Activated CD8-positive, alpha-beta memory T cell treated with anti-CD3 and anti-CD28 coated beads for 36 hours (primary cell): ENCODE data around the gene PRCD. TPM values are rescaled to one million over a fixed set of nuclear protein-coding genes. Genes with fewer than 3 reads are reported as not detected.
"Not testable (repeated sequence)": the region's sequence is repeated elsewhere in the genome, so short reads cannot be mapped to it uniquely, and the experiment has no call there.

Source experiments
- CTCF ChIA-PET: fragments of 350-600 bp; sonication (Branson Sonifier 250); formaldehyde crosslinking; loops from one replicate; lab custom pipeline; 2021; ENCODE audit warnings: antibody characterized with exemption; lab: Charles Lee
- POLR2A ChIA-PET: fragments of 350-600 bp; sonication (Branson Sonifier 250); formaldehyde crosslinking; loops from one replicate; lab custom pipeline; 2021; ENCODE audit warnings: antibody characterized with exemption; lab: Charles Lee
- total RNA-seq, 2 experiments: library from RNA; stranded (reverse); gene quantifications; one replicate each; pipeline ENCODE4 v1.2.3, GENCODE V29; 2021

The PRCD gene
- total RNA-seq, 2 experiments from 2014 or later = 0.08 TPM; not detected in 1

DNA sequence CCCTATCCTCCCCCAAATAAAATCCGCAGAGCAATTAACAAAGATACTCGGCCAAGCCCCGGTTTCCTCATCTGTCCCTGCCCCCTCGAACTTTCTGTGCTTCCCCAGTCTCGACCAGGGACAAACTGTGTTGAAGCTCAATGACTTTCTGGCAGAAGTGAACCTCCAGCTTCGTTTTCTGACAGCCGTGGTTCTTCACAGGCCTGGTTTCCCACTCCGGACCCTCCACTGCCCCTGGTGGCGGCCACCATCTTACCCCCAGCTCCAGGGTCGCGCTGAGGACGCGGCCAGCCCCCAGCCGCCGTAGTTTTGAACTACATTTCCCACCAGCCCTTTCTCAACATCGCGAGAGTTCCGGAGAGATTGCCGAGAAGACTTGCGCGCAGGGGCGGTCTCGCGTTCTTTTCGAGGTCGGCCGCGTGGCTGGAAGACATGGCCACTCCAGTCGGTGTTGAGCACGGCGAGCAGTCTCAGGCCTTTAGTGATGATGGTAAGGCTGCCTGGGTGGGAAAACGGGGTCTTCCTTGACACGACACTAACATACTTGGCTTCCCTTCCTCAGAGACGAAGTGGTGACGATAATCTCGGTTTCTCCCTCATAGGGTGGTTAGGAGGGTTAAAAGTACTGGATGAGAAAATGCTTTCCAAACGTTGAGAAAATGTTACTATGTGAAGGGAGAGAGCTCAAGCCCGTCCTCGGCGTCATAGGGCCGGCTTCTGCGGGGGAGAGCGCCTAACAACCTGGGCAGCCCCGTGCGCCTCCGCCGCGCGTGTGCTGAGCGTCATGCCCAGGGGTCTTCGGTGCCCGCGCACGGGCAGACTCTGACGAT, 17.7 kb downstream of the PRCD start:
- CTCF ChIA-PET = interaction anchor here (0.8 to 3.7 kb wide), 18 partner anchors 10 to 617 kb away, joined by 3 to 21 read pairs (median 4); partner anchors contain the start of genes FBF1 and ST6GALNAC2
- POLR2A ChIA-PET = interaction anchor here (0.7 to 2.2 kb wide), 12 partner anchors 9 to 173 kb away, joined by 3 to 11 read pairs (median 4); partner anchors contain the start of genes JMJD6, METTL23, SPHK1 and ST6GALNAC2

DNA sequence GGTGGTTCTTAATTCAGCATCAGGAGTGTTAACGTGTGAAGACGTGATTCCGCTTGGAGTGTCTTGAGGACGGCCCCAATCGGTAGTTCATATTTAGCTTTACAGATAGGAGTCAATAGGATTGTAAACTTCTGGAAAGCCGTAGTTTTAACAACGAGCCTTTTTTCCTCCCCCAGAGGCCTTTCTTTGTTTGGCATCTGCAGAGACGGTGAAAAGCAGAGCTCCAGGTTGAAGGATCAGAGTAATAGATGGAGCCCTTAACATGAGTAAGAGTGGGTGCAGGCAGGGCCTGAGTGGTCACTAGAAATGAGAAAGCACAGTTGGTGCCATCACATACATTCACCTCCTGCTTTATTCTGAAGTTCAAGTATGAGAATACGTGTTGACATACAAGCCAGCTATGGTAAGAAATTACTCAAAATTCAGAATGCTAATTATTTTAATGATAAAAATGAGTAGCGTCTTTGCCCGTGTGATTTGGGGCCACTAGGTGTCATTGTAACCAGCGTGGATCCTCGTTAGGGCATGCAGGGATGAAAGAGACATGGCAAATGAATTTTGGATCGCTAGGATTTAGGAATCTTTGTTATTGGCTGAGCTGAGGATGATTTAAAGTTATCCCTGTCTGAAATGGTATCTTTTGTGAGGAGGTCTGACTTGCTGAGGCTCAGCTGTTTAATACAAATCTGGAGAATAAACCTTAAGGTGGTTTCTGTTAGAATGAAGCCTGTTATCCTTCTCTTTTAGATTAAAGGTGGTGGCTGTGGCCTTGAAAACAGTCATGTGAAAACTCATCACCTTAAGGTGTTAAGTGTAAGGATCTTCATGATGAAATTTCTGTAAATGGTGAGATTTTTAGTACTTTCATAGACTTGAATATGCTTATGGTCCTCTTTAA, 18.6 kb downstream of the PRCD start:
- ChIA-PET CTCF (interaction anchor here (0.8 to 3.7 kb wide), 15 partner anchors 9 to 618 kb away, joined by 3 to 21 read pairs (median 7); partner anchors contain the start of genes FBF1 and ST6GALNAC2), POLR2A (interaction anchor here (0.9 to 2.2 kb wide), 9 partner anchors 8 to 169 kb away, joined by 3 to 11 read pairs (median 4); partner anchors contain the start of genes JMJD6 and METTL23)

DNA sequence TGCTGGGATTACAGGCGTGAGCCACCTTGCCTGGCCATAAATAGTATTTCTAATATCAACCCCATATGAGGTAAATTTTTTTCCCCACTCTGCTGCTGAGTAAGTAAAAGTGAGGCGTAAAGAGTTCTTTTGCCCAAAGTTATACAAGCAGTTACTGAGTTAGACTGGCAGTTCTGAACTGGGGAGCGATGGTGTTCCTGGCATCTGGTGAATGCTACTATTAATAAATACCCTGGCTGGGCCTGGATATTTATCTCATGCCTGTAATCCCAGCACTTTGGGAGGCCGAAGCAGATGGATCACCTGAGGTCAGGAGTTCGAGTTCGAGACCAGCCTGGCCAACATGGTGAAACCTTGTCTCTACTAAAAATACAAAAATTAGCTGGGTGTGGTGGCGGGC, 19.6 kb downstream of the PRCD start:
- POLR2A ChIA-PET = not testable (repeated sequence)
- CTCF ChIA-PET = interaction anchor here (0.6 to 1.7 kb wide), 5 partner anchors 24 to 157 kb away, joined by 3 to 9 read pairs (median 4); no protein-coding TSS in a partner anchor

DNA sequence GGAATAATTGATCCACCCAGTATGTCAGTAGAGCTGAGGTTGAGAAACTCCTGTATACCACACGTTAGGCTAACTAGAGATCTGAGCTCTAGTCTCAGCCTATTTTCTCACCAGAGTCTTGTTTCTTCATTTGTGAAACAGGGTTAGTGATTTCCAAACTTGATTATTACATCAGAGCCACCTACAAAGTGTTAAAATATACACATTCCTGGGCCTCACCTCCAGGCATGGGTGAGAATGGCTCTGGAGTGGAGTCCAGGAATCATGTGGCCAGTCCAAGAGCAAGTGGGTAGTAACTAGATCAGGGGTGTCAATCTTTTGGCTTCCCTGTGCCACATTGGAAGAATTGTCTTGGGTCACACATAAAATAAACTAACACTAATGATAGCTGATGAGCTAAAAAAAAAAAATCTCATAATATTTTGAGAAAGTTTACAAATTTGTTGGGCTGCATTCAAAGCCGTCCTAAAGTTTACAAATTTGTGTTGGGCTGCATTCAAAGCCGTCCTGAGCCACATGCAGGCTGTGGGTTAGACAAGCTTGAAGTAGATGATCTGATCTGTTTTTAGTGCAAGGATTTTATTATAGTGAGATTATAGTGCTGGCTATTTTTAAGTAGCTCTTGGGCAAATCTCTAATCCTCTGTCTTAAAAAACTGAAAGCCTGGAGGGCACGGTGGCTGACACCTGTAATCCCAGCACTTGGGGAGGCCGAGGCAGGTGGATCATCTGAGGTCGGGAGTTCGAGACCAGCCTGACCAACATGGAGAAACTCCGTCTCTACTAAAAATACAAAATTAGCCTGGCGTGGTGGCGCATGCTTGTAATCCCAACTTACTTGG, 20.4 kb downstream of the PRCD start:
- ChIA-PET CTCF (interaction anchor here (0.9 to 1.7 kb wide), 4 partner anchors 25 to 156 kb away, joined by 3 to 9 read pairs (median 4); no protein-coding TSS in a partner anchor), POLR2A (interaction anchor here (0.7 to 0.9 kb wide), 2 partner anchors 165 to 1954 kb away, joined by 3 read pairs; no protein-coding TSS in a partner anchor)

DNA sequence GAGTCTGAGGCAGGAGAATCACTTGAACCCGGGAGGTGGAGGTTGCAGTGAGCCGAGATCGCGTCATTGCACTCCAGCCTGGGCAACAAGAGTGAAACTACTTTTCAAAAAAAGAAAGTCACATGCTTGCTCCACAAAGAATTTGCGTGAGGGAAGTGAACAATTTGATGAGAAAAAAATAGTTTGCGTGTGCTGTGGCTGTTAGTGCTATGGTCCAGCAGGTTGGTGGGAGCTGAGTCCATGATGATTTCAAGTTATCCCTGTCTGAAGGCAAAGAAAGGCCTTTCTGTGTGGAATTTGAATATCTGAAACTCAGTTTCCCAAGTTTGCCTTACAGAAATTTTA, 21.0 kb downstream of the PRCD start:
- ChIA-PET CTCF (interaction anchor here (0.6 kb wide), 1 partner anchor 95 kb away, joined by 3 read pairs; no protein-coding TSS in a partner anchor), POLR2A (interaction anchor here (0.7 kb wide), 1 partner anchor 1953 kb away, joined by 3 read pairs; no protein-coding TSS in a partner anchor)

DNA sequence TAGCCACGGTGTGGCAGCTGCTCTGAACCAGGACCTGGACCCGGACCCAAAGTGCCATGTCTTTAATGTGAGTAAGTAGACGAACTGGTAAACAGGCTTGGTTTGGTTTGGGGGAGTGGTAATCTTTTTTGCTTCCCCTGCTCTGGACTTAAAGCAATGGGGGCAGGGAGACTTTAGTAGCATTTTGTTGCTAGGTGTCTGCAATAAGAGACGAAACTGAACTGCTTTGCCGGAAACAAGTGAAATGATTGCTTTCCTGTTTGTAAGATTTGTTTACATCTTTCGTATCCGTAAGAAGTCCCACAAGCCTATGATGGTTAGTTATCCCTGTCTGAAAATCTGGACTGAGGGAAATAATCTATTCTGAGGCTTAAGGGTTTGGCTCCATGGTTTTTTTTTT, 21.5 kb downstream of the PRCD start:
- POLR2A ChIA-PET = no interaction called here

DNA sequence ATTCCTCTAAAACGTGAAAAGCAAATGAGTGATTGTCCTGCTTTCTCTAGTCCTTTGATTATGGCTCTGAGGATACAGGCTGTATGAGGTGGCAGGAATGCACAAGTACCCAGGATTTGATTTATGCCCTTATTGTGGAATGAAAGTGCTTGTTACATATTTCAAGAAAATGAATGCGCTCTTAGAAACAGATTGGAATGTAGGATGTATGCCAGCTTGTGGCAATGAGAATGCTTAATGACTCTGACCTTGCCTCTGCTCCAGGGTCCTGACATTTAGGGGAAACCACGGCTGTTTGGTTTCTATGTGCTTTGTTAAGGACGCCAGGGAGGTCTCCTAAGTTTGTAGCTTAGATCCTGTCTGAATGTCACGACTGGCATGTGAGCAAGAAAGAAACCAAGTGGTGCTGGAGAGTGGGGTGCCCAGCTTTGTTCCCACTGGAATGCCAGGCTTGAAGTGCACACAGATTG, 22.0 kb downstream of the PRCD start:
- ChIA-PET POLR2A (no interaction called here), CTCF (interaction anchor here (0.9 kb wide), 1 partner anchor 39 kb away, joined by 4 read pairs; no protein-coding TSS in a partner anchor)

More for the DNA sequence above, 21.5 kb downstream of the PRCD start:
- CTCF ChIA-PET = interaction anchor here (0.6 kb wide), 1 partner anchor 96 kb away, joined by 3 read pairs; no protein-coding TSS in a partner anchor

DNA sequence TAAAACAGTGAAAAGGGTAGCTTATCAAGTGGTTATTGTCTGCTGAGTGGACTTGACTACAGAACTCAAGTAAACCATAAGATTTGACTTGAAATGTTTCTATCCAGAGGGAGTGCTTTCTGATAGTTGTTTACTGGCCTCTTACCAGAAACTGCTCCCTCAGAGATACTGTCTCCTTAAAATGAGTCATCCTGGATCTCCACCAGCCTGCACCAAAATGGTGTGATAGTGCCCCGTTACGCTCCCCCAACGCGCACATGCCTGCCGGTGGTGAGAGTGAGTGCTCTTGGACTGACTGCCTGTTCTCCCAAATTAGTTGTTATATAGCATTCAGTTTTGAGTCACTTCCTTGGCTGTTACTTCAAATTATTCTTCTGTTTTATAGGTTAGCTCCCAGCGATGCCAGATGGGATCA, 22.9 kb downstream of the PRCD start:
- ChIA-PET POLR2A (interaction anchor here (0.6 kb wide), 2 partner anchors 61 to 170 kb away, joined by 4 to 5 read pairs; no protein-coding TSS in a partner anchor), CTCF (interaction anchor here (0.9 kb wide), 1 partner anchor 40 kb away, joined by 4 read pairs; no protein-coding TSS in a partner anchor)

DNA sequence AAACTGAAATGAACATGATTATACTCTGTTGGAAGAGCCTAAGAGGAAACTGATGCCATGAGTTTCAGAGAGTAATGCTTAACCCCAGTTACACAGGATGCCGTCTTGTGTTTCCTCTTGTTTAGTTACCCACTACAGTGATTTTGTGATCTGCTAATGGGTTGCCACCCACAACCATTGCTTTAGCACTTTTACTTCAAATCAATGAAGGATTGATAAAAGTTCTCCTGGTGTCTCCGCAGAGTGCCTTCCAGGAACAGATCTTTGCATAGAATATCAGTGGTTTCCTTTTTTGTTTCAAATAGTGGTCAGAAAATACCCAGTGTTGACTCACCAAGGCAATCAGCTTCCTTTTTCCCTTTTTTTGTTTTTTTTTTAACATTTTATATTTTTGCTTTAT, 23.5 kb downstream of the PRCD start:
- CTCF ChIA-PET = not testable (repeated sequence)
- POLR2A ChIA-PET = interaction anchor here (0.6 to 0.7 kb wide), 2 partner anchors 13 to 915 kb away, joined by 3 to 4 read pairs; no protein-coding TSS in a partner anchor

DNA sequence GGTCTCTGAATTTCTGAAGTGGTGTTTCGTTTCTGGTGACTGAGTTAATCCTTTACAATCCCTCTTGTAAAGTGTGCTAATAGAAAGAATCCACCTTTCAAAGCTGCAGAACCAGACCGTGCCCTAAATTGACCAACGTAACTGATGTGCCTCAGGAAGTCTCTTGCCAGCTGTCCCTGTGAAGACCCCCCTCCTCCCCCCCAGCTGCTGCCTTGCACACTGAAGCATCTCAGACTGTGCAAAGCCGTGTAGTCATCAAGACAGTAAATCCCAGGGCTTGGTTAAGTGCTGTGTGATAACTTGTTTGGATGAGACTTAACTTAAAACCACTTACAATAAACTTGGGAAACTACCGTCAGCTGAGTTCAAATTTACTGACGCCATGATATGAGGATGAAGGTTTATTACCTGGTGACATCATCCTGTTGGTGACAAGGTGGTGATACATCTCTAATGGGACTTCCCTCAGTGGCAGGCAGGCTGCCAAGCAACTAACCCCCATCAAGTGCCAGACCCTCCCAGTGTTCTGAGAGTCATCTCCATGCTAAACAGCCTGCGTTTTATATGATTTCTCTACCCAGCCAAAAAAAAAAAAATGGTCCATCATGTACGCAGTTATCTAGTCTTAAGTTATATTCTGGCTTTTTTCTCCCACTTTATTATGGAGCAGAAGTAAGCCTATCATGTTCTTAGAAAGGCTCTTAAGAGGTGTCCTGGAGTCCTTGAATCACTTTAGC, 25.3 kb downstream of the PRCD start:
- CTCF ChIA-PET, POLR2A ChIA-PET: not testable (repeated sequence)

DNA sequence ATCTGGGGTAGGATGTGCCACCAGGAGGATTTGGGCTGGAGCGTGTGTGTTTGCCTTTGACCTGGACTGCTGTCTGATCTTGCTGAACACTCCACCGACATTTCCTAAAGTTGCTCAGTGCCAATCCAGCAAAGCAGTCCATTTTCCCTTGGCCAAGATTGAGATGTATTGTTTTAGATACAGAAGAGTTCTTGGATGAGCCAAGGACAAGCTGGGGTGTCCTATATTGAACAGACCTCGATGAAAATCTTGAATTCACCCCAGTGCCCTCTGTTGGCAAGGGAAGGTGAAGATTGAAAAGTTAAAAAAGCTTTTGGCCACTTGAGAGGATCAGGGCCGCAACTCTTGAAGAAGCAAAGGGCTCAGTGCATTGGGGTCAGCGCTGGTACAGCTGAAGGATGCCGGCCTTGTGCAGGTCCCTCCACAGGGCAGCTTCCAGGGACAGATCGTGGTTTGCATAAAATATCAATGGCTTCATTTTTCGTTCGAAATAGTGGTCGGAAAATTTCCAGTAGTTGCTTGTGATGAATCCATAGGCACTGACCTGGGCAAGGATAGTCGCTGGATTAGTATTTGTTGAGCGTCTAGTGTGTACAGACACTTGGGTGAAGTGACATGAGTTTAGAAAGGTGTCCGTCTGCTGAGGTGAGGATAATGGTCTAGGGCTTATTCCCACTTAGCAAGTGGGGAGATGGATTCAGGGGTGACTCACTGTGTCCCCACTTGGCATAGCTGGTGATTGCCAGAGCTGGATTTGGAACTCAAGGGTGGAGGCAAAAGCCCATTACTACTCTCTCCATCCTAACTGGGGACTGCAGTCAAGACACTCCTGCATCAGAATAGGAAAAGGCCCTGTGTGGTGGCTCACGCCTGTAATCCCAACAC, 26.1 kb downstream of the PRCD start:
- POLR2A ChIA-PET = interaction anchor here (0.6 to 2.0 kb wide), 2 partner anchors 8 to 117 kb away, joined by 3 to 11 read pairs; no protein-coding TSS in a partner anchor

DNA sequence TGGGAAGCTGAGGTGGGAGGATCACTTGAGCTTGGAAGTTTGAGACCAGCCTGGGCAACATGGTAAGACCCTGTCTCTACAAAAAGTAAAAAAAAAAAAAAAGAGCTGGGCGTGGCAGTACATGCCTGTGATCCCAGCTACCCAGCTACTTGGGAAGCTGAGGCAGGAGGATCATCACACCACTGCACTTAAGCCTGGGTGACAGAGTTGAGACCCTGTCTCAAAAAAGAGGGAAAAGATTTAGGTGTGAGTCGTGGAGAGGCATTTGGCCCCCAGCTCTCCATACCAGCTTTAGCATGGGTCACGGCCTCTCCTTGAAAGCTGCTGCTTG, 26.7 kb downstream of the PRCD start:
- ChIA-PET POLR2A (interaction anchor here (0.6 to 2.0 kb wide), 3 partner anchors 9 to 629 kb away, joined by 3 to 11 read pairs (median 4); no protein-coding TSS in a partner anchor), CTCF (interaction anchor here (0.8 to 3.4 kb wide), 3 partner anchors 9 to 44 kb away, joined by 3 to 15 read pairs (median 3); partner anchors contain the start of gene ST6GALNAC2)

More for the DNA sequence above, 26.1 kb downstream of the PRCD start:
- CTCF ChIA-PET = interaction anchor here (0.8 to 3.4 kb wide), 3 partner anchors 8 to 43 kb away, joined by 3 to 15 read pairs (median 3); partner anchors contain the start of gene ST6GALNAC2

DNA sequence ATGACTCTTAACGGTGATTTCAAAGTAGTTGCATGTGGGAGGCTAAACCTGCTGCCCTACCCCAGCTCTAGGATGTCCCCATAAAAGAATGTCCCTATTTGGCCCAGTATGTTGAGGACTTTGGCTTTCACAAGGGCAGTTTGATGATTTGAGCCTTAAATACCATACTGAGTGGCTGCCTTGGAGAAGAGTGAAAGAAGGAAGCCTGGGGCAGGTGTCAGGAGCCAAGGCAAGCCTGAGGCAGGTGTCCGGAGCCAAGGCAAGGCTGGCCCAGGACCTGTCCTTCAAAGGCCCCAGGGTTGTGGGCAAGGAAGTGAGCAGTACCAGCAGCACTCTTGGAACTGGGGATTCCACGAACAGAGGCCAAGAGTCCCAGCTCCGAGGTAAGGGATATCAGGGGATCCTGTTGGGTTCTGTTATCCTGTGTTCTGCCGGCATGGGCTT, 27.2 kb downstream of the PRCD start:
- CTCF ChIA-PET = interaction anchor here (0.7 to 3.4 kb wide), 4 partner anchors 9 to 884 kb away, joined by 3 to 15 read pairs (median 3); partner anchors contain the start of gene ST6GALNAC2
- POLR2A ChIA-PET = interaction anchor here (0.6 to 2.0 kb wide), 3 partner anchors 9 to 629 kb away, joined by 3 to 11 read pairs (median 4); no protein-coding TSS in a partner anchor

DNA sequence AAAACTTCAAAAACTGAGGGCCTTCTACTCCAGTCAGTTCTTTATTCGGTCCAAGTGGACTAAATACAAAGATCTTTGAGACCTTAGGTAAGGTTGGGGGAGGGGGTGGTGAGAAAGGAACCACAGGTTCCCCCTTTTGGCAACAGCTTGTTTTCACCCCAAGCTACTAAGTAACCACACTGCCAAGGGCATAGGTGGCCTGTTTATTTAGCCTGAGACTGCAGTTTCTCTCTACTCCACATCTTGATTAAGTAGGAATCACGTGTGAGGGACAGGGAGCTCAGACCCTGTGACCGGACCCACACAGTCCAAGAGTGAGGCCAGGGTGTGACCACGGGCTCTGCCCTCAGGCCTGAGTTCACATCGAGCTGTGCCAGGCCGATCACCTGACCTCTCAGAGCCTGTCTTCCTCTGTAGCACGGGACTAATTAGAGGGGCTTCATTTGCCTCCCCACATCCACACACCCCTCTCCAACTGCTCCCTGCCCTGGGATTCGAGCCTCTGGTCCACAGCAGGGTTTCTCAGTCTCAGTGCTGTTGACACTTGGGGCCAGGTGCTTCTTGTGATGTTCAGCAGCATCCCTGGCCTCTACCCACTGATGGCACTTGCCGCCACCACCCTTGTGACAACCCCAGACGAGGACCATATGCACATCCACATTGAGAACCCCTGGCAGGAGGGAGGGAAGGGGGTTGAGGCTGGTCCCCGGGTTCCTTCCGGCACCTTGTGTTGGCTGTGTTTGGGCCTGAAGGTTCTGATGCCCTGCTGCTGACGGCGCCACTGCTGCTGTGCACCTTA, 28.0 kb downstream of the PRCD start:
- POLR2A ChIA-PET = interaction anchor here (0.6 to 2.0 kb wide), 4 partner anchors 10 to 48 kb away, joined by 3 to 11 read pairs (median 4); no protein-coding TSS in a partner anchor
- CTCF ChIA-PET = interaction anchor here (0.7 to 3.4 kb wide), 2 partner anchors 10 to 883 kb away, joined by 3 to 15 read pairs; no protein-coding TSS in a partner anchor
